ENCODE measurements around the gene DLL3. TPM values are rescaled to one million over a fixed set of nuclear protein-coding genes. Genes with fewer than 3 reads are reported as not detected.
A peak's percentile ranks its signal among the peaks of the same experiment; 100 is the strongest.

Gene DLL3
- total and polyA plus RNA-seq, 9 of the 15 experiments (the other 6 are each of a cell fraction or from before 2014, with no cell fraction given): 0.80 to 6.3 (median 1.2) TPM

- TF ChIP-seq VEZF1 (CRISPR knock-in tag; IDR thresholded peaks at IDR 0.05) (peak; percentile 26; the same call in 1 of the 2 replicates), MTA1 (IDR thresholded peaks at IDR 0.05; ENCODE audit: borderline replicate concordance) (0 out of 2 replicates have a peak, but pooled peaks have one; percentile 33), HDAC1 (IDR thresholded peaks at IDR 0.05) (peak in 1 of 2 experiments; percentile 45; a peak in 1 of 4 replicates), ATF2 (CRISPR knock-in tag; IDR thresholded peaks at IDR 0.05) (no peak), ZEB2 (IDR thresholded peaks at IDR 0.05) (0 out of 2 replicates have a peak, but pooled peaks have one; percentile 57), CHD2 (IDR thresholded peaks at IDR 0.05; ENCODE audit: low read depth, low read length) (peak; percentile 74; the same call in 1 of the 2 replicates)
Measured at GRCh38 chr19:39539165-39539517, 40.4 kb downstream of the DLL3 start (continued).

DNA sequence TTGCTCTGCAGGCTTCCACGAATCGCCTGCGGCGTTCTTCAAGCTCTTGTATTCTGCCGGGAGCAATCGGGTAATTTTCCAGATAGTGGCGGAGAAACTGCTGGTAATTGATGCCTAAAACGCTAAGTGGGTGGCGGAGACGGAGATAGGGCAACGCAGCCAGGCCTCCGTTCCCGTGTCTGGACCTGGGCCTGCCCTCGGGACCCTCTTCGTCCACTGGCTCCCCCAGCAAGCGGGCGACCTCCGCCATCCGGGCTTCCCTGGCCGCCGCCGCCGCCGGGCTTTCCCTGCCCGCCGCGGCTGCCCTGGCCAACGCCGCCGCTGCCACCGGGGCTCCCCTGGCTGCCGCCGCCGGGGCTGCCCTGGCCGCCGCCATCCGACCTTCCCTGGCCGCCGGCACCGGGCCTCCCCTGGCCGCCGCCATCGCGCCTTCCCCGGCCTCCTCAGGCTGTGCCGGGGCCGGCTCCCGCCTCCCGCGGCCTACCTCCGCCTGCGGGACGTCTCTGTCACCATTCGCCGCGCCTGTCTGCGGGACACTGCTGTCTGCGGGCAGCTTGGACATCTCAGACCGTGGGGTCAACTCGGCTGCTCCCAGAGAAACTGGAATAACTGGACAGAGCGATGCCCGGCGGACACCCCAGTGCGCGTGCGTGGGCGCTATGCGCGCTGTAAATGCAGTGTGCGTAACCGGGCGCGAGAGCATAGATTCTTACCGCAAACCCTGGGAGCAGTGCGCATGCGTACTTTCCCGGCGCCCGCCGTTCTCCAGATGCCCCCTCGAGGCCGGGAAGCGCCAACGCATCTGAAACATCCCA, 41.0 kb downstream of the DLL3 start, which contains the start of gene EID2:
EID2 (minus strand) TSS at position 644 of the 815 bp plus-strand sequence; CDS start at position 562, 82 bp downstream.
- in situ Hi-C loops (cut with MboI) (loop anchor here (5.0 kb wide), 1 partner anchor 97 kb away; no protein-coding TSS in a partner anchor), intact Hi-C loops (cut with micrococcal nuclease) (no loop called here)
- ChIA-PET CTCF (ENCODE audit: low intra/inter-chr PET ratio) (no interaction called here), POLR2A (interaction anchor here (0.6 to 1.4 kb wide), 6 partner anchors 9 to 300 kb away, joined by 3 to 8 read pairs (median 4); partner anchors contain the start of gene RPS16)
- Histone ChIP-seq H3K9ac (ENCODE audit: insufficient read depth in 1 of 2, low read depth in 2 of 2, low read length in 2 of 2) (peak within 1 kb of the TSS; percentile 75 to 99), H3K4me3 (peak within 1 kb of the TSS; percentile 88), H3K27me3 (ENCODE audit: control insufficient read depth in 2 of 2, insufficient read depth in 2 of 2, low read length in 2 of 2) (peaks cover 3 to 7% of the 10 kb centered on the region in 2 experiments; a peak in 2 of 5 replicates), H2AFZ (ENCODE audit: low read depth, low read length) (peak within 1 kb of the TSS; percentile 98), H4K20me1 (replicated peaks; ENCODE audit: control insufficient read depth, insufficient read depth, low read length) (no peaks in the 10 kb centered on the region), H3K79me2 (ENCODE audit: control insufficient read depth, insufficient read depth, low read length) (peaks cover 17% of the 10 kb centered on the region), H3K4me2 (ENCODE audit: insufficient read depth, low read length) (peak within 1 kb of the TSS; percentile 92), H3K9me3 (replicated peaks; ENCODE audit: control insufficient read depth, insufficient read depth, low read depth, low read length) (no peaks in the 10 kb centered on the region), H3K36me3 (ENCODE audit: control insufficient read depth, insufficient read depth, low read length) (0 out of 3 replicates have a peak, but pooled peaks cover 2% of the 10 kb centered on the region), H3K27ac (ENCODE audit: extremely low read depth, low read depth, low read length) (peak within 1 kb of the TSS; percentile 81), H3K9me1 (ENCODE audit: control insufficient read depth, insufficient read depth, low read length) (no peaks in the 10 kb centered on the region), H3K4me1 (replicated peaks in 1 of 2; ENCODE audit: control insufficient read depth in 2 of 2, insufficient read depth in 2 of 2, low read length in 2 of 2) (peaks cover 3 to 8% of the 10 kb centered on the region in 2 experiments; a peak in 2 of 5 replicates)
- under 1% methylated on average over 78 of the region's 84 CpGs for WGBS (ENCODE audit: insufficient coverage, low coverage, missing lambda C conversion rate)
- ATAC-seq: peak; percentile 98
- BruUV-seq (replicated peaks): no TSS peak
- peak; percentile 96 to 98 (median 96) for DNase-seq (ENCODE audit: extremely low read depth in 1 of 4, low spot score in 3 of 4)
- peak; percentile 99 for FAIRE-seq
- TF ChIP-seq, protein P1, sequence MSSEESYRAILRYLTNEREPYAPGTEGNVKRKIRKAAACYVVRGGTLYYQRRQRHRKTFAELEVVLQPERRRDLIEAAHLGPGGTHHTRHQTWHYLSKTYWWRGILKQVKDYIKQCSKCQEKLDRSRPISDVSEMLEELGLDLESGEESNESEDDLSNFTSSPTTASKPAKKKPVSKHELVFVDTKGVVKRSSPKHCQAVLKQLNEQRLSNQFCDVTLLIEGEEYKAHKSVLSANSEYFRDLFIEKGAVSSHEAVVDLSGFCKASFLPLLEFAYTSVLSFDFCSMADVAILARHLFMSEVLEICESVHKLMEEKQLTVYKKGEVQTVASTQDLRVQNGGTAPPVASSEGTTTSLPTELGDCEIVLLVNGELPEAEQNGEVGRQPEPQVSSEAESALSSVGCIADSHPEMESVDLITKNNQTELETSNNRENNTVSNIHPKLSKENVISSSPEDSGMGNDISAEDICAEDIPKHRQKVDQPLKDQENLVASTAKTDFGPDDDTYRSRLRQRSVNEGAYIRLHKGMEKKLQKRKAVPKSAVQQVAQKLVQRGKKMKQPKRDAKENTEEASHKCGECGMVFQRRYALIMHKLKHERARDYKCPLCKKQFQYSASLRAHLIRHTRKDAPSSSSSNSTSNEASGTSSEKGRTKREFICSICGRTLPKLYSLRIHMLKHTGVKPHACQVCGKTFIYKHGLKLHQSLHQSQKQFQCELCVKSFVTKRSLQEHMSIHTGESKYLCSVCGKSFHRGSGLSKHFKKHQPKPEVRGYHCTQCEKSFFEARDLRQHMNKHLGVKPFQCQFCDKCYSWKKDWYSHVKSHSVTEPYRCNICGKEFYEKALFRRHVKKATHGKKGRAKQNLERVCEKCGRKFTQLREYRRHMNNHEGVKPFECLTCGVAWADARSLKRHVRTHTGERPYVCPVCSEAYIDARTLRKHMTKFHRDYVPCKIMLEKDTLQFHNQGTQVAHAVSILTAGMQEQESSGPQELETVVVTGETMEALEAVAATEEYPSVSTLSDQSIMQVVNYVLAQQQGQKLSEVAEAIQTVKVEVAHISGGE (CRISPR knock-in tag; IDR thresholded peaks at IDR 0.05): no peak
- TF ChIP-seq, protein P2, sequence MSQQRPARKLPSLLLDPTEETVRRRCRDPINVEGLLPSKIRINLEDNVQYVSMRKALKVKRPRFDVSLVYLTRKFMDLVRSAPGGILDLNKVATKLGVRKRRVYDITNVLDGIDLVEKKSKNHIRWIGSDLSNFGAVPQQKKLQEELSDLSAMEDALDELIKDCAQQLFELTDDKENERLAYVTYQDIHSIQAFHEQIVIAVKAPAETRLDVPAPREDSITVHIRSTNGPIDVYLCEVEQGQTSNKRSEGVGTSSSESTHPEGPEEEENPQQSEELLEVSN (IDR thresholded peaks at IDR 0.05; ENCODE audit: borderline replicate concordance in 1 of 2, extremely low read depth in 1 of 2, insufficient read depth in 1 of 2, insufficient read length in 1 of 2, low read depth in 1 of 2, low read length in 1 of 2, poor library complexity in 1 of 2, severe bottlenecking in 1 of 2): peak; percentile 67 to 68

Measured in K562 (cell line).